WTC11 (cell line): ENCODE data around the gene SH3BGRL3. TPM values are rescaled to one million over a fixed set of nuclear protein-coding genes. Genes with fewer than 3 reads are reported as not detected.

Experiments used
- ATAC-seq: fragments of 200-7000 bp; cut with Tn5 transposase; 2 replicates; pipeline ENCODE4 v1.10.0; 2021; ENCODE audit warnings: mild to moderate bottlenecking, moderate library complexity
- CTCF ChIA-PET: fragments of 300-600 bp; sonication (Branson Sonifier 250); formaldehyde crosslinking; loops from one replicate; lab custom pipeline; 2021; ENCODE audit warnings: antibody characterized with exemption; lab: Charles Lee
- POLR2A ChIA-PET: fragments of 350-600 bp; sonication (Branson Sonifier 250); formaldehyde crosslinking; loops from one replicate; lab custom pipeline; 2021; ENCODE audit warnings: antibody characterized with exemption; lab: Charles Lee
- DNase-seq: peaks from one replicate; pipeline ENCODE4 v3.0.0; 2021; ENCODE audit warnings: low spot score
- H3K27ac Mint-ChIP-seq: 2 replicates; pipeline ENCODE4 v1.8.0; 2021; ENCODE audit warnings: mixed read lengths
- H3K27me3 Mint-ChIP-seq: 2 replicates; pipeline ENCODE4 v1.8.0; 2021; ENCODE audit warnings: low read depth, mild to moderate bottlenecking, moderate library complexity, mixed read lengths
- H3K36me3 Mint-ChIP-seq: 2 replicates; pipeline ENCODE4 v1.8.0; 2021; ENCODE audit warnings: mixed read lengths
- H3K4me1 Mint-ChIP-seq: 2 replicates; pipeline ENCODE4 v1.8.0; 2022; ENCODE audit warnings: mixed read lengths
- H3K4me3 Mint-ChIP-seq: 2 replicates; pipeline ENCODE4 v1.8.0; 2021; ENCODE audit warnings: mild to moderate bottlenecking, moderate library complexity, mixed read lengths
- H3K9me3 Mint-ChIP-seq: 2 replicates; pipeline ENCODE4 v1.8.0; 2021; ENCODE audit warnings: mixed read lengths
- ATF2 ChIP-seq: sonication (generic); formaldehyde crosslinking; IDR thresholded peaks from 2 replicates; pipeline ENCODE4 v1.8.1; 2022; ENCODE audit warnings: low read depth, missing genetic modification reagents, borderline replicate concordance
- ATF3 ChIP-seq: sonication (generic); formaldehyde crosslinking; conservative IDR thresholded peaks from 2 replicates; pipeline ENCODE4 v1.8.1; 2022; ENCODE audit warnings: mild to moderate bottlenecking, missing genetic modification reagents
- E2F5 ChIP-seq: sonication (generic); formaldehyde crosslinking; IDR thresholded peaks from 2 replicates; pipeline ENCODE4 v1.8.1; 2022; ENCODE audit warnings: mild to moderate bottlenecking, moderate library complexity, missing genetic modification reagents
- ELF4 ChIP-seq: sonication (generic); formaldehyde crosslinking; IDR thresholded peaks from 2 replicates; pipeline ENCODE4 v1.8.1; 2022; ENCODE audit warnings: low read depth, mild to moderate bottlenecking, moderate library complexity, missing genetic modification reagents
- JAZF1 ChIP-seq: fragments of 250-450 bp; sonication (Bioruptor Pico); IDR thresholded peaks from 2 replicates; pipeline ENCODE4 v1.9.0; 2021; ENCODE audit warnings: moderate library complexity, mild to moderate bottlenecking, inconsistent platforms
- KAT7 ChIP-seq: sonication (generic); formaldehyde crosslinking; IDR thresholded peaks from 2 replicates; pipeline ENCODE4 v1.8.1; 2023; ENCODE audit warnings: missing genetic modification reagents, mild to moderate bottlenecking, borderline replicate concordance
- MLX ChIP-seq: sonication (generic); formaldehyde crosslinking; IDR thresholded peaks from 2 replicates; pipeline ENCODE4 v1.8.1; 2023; ENCODE audit warnings: mild to moderate bottlenecking, missing genetic modification reagents, moderate library complexity
- MXD4 ChIP-seq: fragments of 250-450 bp; sonication (Bioruptor Pico); IDR thresholded peaks from 2 replicates; pipeline ENCODE4 v1.8.0; 2021; ENCODE audit warnings: mild to moderate bottlenecking, moderate library complexity, borderline replicate concordance
- NR3C1 ChIP-seq: sonication (generic); formaldehyde crosslinking; conservative IDR thresholded peaks from 2 replicates; pipeline ENCODE4 v1.8.1; 2023; ENCODE audit warnings: low read depth, mild to moderate bottlenecking, missing genetic modification reagents
- RORB ChIP-seq: fragments of 250-450 bp; sonication (Bioruptor Pico); IDR thresholded peaks from 2 replicates; pipeline ENCODE4 v1.9.0; 2021; ENCODE audit warnings: mild to moderate bottlenecking
- ZBTB21 ChIP-seq: sonication (generic); formaldehyde crosslinking; IDR thresholded peaks from 2 replicates; pipeline ENCODE4 v1.8.1; 2023; ENCODE audit warnings: mild to moderate bottlenecking, missing genetic modification reagents, borderline replicate concordance
- total RNA-seq: library from RNA; stranded (reverse); gene quantifications from 3 replicates; pipeline ENCODE4 v1.2.3, GENCODE V29; 2021
- TF ChIP-seq, protein P1 (sequence below): sonication (generic); formaldehyde crosslinking; conservative IDR thresholded peaks from 2 replicates; pipeline ENCODE4 v1.8.1; 2023; ENCODE audit warnings: mild to moderate bottlenecking, low read depth, missing genetic modification reagents, moderate library complexity
- TF ChIP-seq, protein P2 (sequence below): sonication (generic); formaldehyde crosslinking; IDR thresholded peaks from 2 replicates; pipeline ENCODE4 v1.8.0; 2022; ENCODE audit warnings: missing genetic modification reagents
- TF ChIP-seq, protein P3 (sequence below): sonication (generic); formaldehyde crosslinking; IDR thresholded peaks from 2 replicates; pipeline ENCODE4 v1.8.1; 2022; ENCODE audit warnings: missing genetic modification reagents, borderline replicate concordance

Gene SH3BGRL3
- total RNA-seq, 1 experiment from 2014 or later, result 70.8 TPM

DNA sequence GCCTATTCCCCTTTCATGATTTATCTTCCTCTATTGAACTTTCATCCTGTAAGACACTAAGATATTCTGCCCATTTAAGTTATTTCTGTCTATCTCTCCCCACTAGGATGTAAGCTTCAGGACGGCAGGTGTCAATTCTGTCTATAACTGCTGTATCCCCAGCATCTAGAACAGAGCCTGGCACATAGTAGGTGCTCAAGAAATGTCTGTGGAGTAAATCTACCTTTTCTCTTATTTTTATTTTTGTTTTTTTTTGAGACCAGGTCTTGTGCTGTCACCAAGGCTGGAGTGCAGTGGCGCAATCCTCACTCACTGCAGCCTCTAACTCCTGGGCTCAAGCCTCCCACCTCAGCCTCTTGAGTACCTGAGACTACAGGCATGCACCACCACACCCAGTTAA lies 43.5 kb downstream of the SH3BGRL3 start:
- peaks cover 6% of the 10 kb centered on the region for H3K4me1 Mint-ChIP-seq
- H3K9me3 Mint-ChIP-seq, result no peaks in the 10 kb centered on the region
- H3K4me3 Mint-ChIP-seq, result no peak overlapping the region
- POLR2A ChIA-PET, result no interaction called here
- CTCF ChIA-PET, result interaction anchor here (0.6 to 11.1 kb wide), 4 partner anchors 39 to 361 kb away, joined by 4 to 306 read pairs (median 14); partner anchors contain the start of gene SH3BGRL3
- DNase-seq (no peak), ATAC-seq (no peak)
- peaks cover 24% of the 10 kb centered on the region for H3K36me3 Mint-ChIP-seq
- no peak for TF ChIP-seq ATF2 (CRISPR knock-in tag)
- no peak for TF ChIP-seq E2F5 (CRISPR knock-in tag)
- no peak for TF ChIP-seq JAZF1
- TF ChIP-seq MXD4 (CRISPR knock-in tag), result no peak
- TF ChIP-seq, protein P1, sequence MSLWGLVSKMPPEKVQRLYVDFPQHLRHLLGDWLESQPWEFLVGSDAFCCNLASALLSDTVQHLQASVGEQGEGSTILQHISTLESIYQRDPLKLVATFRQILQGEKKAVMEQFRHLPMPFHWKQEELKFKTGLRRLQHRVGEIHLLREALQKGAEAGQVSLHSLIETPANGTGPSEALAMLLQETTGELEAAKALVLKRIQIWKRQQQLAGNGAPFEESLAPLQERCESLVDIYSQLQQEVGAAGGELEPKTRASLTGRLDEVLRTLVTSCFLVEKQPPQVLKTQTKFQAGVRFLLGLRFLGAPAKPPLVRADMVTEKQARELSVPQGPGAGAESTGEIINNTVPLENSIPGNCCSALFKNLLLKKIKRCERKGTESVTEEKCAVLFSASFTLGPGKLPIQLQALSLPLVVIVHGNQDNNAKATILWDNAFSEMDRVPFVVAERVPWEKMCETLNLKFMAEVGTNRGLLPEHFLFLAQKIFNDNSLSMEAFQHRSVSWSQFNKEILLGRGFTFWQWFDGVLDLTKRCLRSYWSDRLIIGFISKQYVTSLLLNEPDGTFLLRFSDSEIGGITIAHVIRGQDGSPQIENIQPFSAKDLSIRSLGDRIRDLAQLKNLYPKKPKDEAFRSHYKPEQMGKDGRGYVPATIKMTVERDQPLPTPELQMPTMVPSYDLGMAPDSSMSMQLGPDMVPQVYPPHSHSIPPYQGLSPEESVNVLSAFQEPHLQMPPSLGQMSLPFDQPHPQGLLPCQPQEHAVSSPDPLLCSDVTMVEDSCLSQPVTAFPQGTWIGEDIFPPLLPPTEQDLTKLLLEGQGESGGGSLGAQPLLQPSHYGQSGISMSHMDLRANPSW (CRISPR knock-in tag), result no peak
- no peak for TF ChIP-seq ZBTB21
- no peak for TF ChIP-seq ATF3 (CRISPR knock-in tag)
- TF ChIP-seq, protein P2, sequence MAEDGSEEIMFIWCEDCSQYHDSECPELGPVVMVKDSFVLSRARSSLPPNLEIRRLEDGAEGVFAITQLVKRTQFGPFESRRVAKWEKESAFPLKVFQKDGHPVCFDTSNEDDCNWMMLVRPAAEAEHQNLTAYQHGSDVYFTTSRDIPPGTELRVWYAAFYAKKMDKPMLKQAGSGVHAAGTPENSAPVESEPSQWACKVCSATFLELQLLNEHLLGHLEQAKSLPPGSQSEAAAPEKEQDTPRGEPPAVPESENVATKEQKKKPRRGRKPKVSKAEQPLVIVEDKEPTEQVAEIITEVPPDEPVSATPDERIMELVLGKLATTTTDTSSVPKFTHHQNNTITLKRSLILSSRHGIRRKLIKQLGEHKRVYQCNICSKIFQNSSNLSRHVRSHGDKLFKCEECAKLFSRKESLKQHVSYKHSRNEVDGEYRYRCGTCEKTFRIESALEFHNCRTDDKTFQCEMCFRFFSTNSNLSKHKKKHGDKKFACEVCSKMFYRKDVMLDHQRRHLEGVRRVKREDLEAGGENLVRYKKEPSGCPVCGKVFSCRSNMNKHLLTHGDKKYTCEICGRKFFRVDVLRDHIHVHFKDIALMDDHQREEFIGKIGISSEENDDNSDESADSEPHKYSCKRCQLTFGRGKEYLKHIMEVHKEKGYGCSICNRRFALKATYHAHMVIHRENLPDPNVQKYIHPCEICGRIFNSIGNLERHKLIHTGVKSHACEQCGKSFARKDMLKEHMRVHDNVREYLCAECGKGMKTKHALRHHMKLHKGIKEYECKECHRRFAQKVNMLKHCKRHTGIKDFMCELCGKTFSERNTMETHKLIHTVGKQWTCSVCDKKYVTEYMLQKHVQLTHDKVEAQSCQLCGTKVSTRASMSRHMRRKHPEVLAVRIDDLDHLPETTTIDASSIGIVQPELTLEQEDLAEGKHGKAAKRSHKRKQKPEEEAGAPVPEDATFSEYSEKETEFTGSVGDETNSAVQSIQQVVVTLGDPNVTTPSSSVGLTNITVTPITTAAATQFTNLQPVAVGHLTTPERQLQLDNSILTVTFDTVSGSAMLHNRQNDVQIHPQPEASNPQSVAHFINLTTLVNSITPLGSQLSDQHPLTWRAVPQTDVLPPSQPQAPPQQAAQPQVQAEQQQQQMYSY, result no peak
- no peak for TF ChIP-seq NR3C1 (CRISPR knock-in tag)
- TF ChIP-seq, protein P3, sequence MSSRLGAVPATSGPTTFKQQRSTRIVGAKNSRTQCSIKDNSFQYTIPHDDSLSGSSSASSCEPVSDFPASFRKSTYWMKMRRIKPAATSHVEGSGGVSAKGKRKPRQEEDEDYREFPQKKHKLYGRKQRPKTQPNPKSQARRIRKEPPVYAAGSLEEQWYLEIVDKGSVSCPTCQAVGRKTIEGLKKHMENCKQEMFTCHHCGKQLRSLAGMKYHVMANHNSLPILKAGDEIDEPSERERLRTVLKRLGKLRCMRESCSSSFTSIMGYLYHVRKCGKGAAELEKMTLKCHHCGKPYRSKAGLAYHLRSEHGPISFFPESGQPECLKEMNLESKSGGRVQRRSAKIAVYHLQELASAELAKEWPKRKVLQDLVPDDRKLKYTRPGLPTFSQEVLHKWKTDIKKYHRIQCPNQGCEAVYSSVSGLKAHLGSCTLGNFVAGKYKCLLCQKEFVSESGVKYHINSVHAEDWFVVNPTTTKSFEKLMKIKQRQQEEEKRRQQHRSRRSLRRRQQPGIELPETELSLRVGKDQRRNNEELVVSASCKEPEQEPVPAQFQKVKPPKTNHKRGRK (CRISPR knock-in tag), result no peak
- no peak for TF ChIP-seq MLX (CRISPR knock-in tag)
- no peak for TF ChIP-seq ELF4
- no peak for TF ChIP-seq KAT7 (CRISPR knock-in tag)
- no peak for TF ChIP-seq RORB (CRISPR knock-in tag)
- H3K27ac Mint-ChIP-seq, result no peak overlapping the region
- H3K27me3 Mint-ChIP-seq, result no peaks in the 10 kb centered on the region
